Lung (tissue), 12 donors: Measurements from ENCODE around the gene IPO4. TPM values are rescaled to one million over a fixed set of nuclear protein-coding genes. Genes with fewer than 3 reads are reported as not detected.
A peak's percentile ranks its signal among the peaks of the same experiment; 100 is the strongest.

Source experiments
- ATAC-seq: fragments of 200-7000 bp; cut with Tn5 transposase; one replicate; pipeline ENCODE4 v1.9.1; 2020; ENCODE audit warnings: moderate number of reproducible peaks; ENCODE audit not compliant: insufficient read depth, low FRiP score
- DNase-seq, 3 donors: peaks; one replicate each; pipeline ENCODE4 v3.0.0-alpha.2; 2013 to 2017
- H3K27ac ChIP-seq, 2 donors: one replicate each; pipeline ENCODE4 v1.5.1; 2013; ENCODE audit warnings: mild to moderate bottlenecking in 2 of 2, moderate library complexity in 2 of 2, control low read depth in 1 of 2, inconsistent platforms in 1 of 2, low read depth in 1 of 2, low read length in 1 of 2
- H3K27me3 ChIP-seq, 3 donors: one replicate each; pipeline ENCODE4 v1.5.1; 2013; ENCODE audit warnings: low read length in 2 of 3; ENCODE audit not compliant: control insufficient read depth in 3 of 3, insufficient read depth in 3 of 3
- H3K36me3 ChIP-seq, 4 donors: one replicate each; pipeline ENCODE4 v1.5.1; 2013; ENCODE audit warnings: low read length in 4 of 4, mild to moderate bottlenecking in 1 of 4, moderate library complexity in 1 of 4; ENCODE audit not compliant: control insufficient read depth in 4 of 4, insufficient read depth in 4 of 4
- H3K4me1 ChIP-seq, 5 donors: one replicate each; pipeline ENCODE4 v1.5.1; 2013; ENCODE audit warnings: low read length in 5 of 5, mild to moderate bottlenecking in 2 of 5, moderate library complexity in 1 of 5; ENCODE audit not compliant: control insufficient read depth in 5 of 5, insufficient read depth in 5 of 5
- H3K4me3 ChIP-seq: one replicate; pipeline ENCODE4 v1.5.1; 2013; ENCODE audit warnings: mild to moderate bottlenecking, control low read depth, moderate library complexity
- H3K9ac ChIP-seq, 2 donors: one replicate each; pipeline ENCODE4 v1.5.1; 2013; ENCODE audit warnings: low read length in 2 of 2, control low read depth in 1 of 2; ENCODE audit not compliant: insufficient read depth in 1 of 2
- H3K9me3 ChIP-seq, 4 donors: one replicate each; pipeline ENCODE4 v1.5.1; 2013; ENCODE audit warnings: low read length in 3 of 4, mild to moderate bottlenecking in 1 of 4, moderate library complexity in 1 of 4; ENCODE audit not compliant: control insufficient read depth in 4 of 4, insufficient read depth in 3 of 4
- WGBS, 2 donors: extraction: QIAGEN DNeasy Blood & Tissue Kit; methylation state at CpG; one replicate each; pipeline ENCODE4 v1.1.7; 2013; 5-methylcytosine and 5-hydroxymethylcytosine counted together
- polyA plus RNA-seq, 2 donors: library from polyadenylated mRNA; stranded (reverse); fragments of 200-250 nt; gene quantifications; one replicate each; pipeline ENCODE4 v1.2.1, GENCODE V29; 2013
- total RNA-seq, 2 donors: library from RNA; depleted of rRNA in 1 of 2; stranded (reverse); fragments of >200 nt in 1 of 2; gene quantifications; one replicate each; pipeline ENCODE4 v1.2.1, GENCODE V29; 2014 to 2021
- TF ChIP-seq, protein P1 (sequence below): IDR thresholded peaks from 2 replicates; pipeline ENCODE4 v1.5.1; 2012; ENCODE audit warnings: mild to moderate bottlenecking; ENCODE audit errors: control extremely low read depth, extremely low read depth
- donor health status: control.
- donor health status: control.
- donor health status: Bipolar disorder and iron deficiency.
- donor health status: healthy.
- donor health status: DM: yes; HTN: yes; CAD: no.

Gene IPO4
- total and polyA plus RNA-seq, 4 donors: 13.0 to 78.9 (median 28.4) TPM

DNA sequence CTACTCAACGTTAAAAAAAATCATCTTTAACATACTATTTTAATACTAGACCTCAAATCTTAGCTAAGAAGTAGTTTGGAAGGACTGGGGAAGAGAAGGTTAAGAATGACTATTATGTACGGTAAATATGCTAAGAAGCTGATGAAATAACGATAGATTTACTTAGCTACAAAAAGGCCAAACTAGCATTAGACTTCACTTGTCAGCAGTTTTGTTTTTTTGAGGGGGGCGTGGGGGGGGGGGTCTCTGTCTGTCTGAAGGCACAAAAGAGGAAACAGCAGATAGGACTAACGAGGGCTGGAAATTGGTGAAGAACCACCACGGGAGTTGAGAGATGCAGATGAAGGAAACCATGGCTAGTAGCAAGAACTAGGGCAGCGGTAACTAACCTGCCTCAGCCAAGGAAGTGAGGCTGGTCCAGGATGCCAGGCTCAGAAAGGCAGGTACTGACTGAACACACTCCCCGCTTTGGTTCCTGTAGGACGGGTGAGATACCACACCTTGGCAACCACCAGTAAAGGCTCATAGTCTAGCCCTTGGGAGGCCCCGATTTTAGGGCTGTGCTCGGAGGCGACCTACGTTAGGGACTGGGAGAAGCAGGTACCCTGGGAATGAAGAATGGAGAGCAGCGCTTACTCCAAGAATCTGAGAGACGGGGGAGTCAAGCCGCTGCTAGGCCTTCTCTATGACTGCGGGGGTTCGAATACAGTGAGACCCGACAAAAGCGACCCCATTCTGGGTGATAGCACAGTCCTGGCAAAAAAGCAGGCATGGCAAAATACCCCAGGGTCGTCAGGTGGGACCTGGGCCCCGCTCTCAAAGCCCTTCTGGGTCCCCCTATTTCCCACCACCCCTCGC lies 42.9 kb upstream of the IPO4 start:
- Histone ChIP-seq H3K27me3 (no peaks in the 10 kb centered on the region), H3K27ac (peak overlapping the region; percentile 75 to 96), H3K4me3 (peak overlapping the region; percentile 84), H3K36me3 (peaks cover 4 to 20% (median 8%) of the 10 kb centered on the region in 4 donors), H3K4me1 (peaks cover 10 to 21% (median 16%) of the 10 kb centered on the region in 5 donors), H3K9ac (peak overlapping the region; percentile 69 to 84), H3K9me3 (no peaks in the 10 kb centered on the region)
- WGBS, 2 donors: 10 to 11% methylated on average over 23 of the region's 23 CpGs
- ATAC-seq (peak; percentile 54), DNase-seq (no peak)
- TF ChIP-seq, protein P1, sequence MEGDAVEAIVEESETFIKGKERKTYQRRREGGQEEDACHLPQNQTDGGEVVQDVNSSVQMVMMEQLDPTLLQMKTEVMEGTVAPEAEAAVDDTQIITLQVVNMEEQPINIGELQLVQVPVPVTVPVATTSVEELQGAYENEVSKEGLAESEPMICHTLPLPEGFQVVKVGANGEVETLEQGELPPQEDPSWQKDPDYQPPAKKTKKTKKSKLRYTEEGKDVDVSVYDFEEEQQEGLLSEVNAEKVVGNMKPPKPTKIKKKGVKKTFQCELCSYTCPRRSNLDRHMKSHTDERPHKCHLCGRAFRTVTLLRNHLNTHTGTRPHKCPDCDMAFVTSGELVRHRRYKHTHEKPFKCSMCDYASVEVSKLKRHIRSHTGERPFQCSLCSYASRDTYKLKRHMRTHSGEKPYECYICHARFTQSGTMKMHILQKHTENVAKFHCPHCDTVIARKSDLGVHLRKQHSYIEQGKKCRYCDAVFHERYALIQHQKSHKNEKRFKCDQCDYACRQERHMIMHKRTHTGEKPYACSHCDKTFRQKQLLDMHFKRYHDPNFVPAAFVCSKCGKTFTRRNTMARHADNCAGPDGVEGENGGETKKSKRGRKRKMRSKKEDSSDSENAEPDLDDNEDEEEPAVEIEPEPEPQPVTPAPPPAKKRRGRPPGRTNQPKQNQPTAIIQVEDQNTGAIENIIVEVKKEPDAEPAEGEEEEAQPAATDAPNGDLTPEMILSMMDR: no peak

DNA sequence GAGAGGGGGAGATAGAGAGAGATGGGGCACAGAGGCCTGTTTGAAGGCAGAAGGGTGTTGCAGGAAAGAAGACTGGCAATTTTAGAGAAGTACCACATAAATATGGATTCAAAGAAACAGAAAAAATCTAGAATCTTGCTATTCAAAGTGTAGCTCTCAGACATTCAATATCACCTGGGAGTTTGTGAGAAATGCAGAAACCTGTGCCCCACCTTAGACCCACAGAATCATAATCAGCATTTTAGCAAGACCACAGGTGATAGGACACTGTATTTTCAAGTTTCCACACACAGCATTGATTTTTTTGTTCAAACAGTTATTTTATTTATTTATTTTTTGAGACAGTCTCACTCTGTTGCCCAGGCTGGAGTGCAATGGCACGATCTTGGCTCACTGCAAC lies 40.3 kb upstream of the IPO4 start:
- Histone ChIP-seq H3K9ac (no peak overlapping the region), H3K27ac (no peak overlapping the region), H3K4me1 (peaks cover 10 to 19% (median 13%) of the 10 kb centered on the region in 5 donors), H3K36me3 (peaks cover 0 to 3% (median 0%) of the 10 kb centered on the region in 4 donors), H3K9me3 (no peaks in the 10 kb centered on the region), H3K27me3 (no peaks in the 10 kb centered on the region), H3K4me3 (no peak overlapping the region)
- 0 to 55% methylated on average over 1 of the region's 1 CpG for WGBS, 2 donors
- DNase-seq: no peak
- TF ChIP-seq, protein P1: no peak
- ATAC-seq: no peak

DNA sequence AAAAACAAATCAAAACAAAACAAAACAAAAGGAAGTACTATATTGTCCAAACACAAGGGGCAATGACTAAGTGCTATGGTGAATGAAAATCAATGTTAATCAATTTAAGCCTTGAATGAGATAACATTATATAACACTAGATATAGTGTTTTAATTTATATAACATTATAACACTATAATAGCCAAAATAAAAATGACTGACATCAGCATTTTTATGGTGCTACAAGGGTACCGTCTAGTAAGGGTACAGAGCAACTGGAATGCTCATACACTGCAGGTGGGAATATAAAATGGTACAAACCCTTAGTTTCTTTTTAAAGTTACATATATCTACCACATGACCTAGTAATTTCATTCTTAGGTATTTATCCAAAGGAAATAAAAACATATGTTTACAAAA lies 37.9 kb upstream of the IPO4 start:
- H3K36me3 ChIP-seq: peaks cover 0 to 3% (median 0%) of the 10 kb centered on the region in 4 donors
- no peak for ATAC-seq
- H3K4me3 ChIP-seq: no peak overlapping the region
- no peaks in the 10 kb centered on the region for H3K27me3 ChIP-seq
- TF ChIP-seq, protein P1: no peak
- H3K27ac ChIP-seq: no peak overlapping the region
- H3K9ac ChIP-seq: no peak overlapping the region
- 79 to 86% methylated on average over 1 of the region's 1 CpG for WGBS, 2 donors
- H3K9me3 ChIP-seq: no peaks in the 10 kb centered on the region
- H3K4me1 ChIP-seq: peaks cover 3 to 7% (median 6%) of the 10 kb centered on the region in 5 donors
- no peak for DNase-seq
